ENCODE measurements around the gene LMX1B. TPM values are rescaled to one million over a fixed set of nuclear protein-coding genes. Genes with fewer than 3 reads are reported as not detected.
"Not testable (repeated sequence)": the region's sequence is repeated elsewhere in the genome, so short reads cannot be mapped to it uniquely, and the experiment has no call there.

LMX1B gene
- polyA plus RNA-seq, 1 donor from 2014 or later = not detected

DNA sequence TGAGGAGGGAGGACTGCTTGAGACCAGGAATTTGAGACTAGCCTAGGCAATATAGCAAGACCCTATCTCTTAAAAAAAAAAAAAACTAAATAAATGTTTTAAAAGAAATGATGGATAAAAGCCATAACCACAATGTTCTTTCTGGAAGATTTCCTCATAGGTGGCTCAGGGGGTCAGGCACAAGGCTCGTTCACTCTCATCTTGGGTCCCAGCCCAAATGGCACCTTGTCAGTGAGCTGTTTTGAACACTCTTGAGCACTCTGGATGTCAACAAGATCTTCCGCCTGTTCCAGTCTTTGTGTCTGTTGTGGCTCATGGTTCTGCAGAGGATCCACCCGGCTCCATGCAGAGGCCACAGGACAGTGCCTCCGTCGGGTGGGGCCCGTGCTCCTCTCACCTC, 35.7 kb upstream of the LMX1B start:
- Histone ChIP-seq H3K4me3 (ENCODE audit: low read length) (no peak overlapping the region), H3K9ac (ENCODE audit: low read length) (no peak overlapping the region), H3F3A (ENCODE audit: insufficient read depth, low read length, poor library complexity, severe bottlenecking) (no peaks in the 10 kb centered on the region), H3K27ac (ENCODE audit: low read length) (no peak overlapping the region), H3K36me3 (ENCODE audit: insufficient read depth, low read length) (no peaks in the 10 kb centered on the region), H3K9me3 (ENCODE audit: low read length) (no peaks in the 10 kb centered on the region), H3K79me2 (replicated peaks; ENCODE audit: insufficient read depth, low read length) (no peaks in the 10 kb centered on the region), H4K20me1 (ENCODE audit: insufficient read depth) (no peaks in the 10 kb centered on the region), H3K27me3 (ENCODE audit: insufficient read depth, low read depth, low read length) (no peaks in the 10 kb centered on the region), H3K4me2 (ENCODE audit: low read length) (no peak overlapping the region), H2AFZ (ENCODE audit: low read depth, low read length) (no peak overlapping the region), H3K9me2 (ENCODE audit: insufficient read depth, low read length) (no peaks in the 10 kb centered on the region)
- no peak for TF ChIP-seq TAF1 (IDR thresholded peaks at IDR 0.05; ENCODE audit: low read depth)
- TF ChIP-seq CTCF (IDR thresholded peaks at IDR 0.05; ENCODE audit: poor library complexity, severe bottlenecking) = no peak
- no peak for TF ChIP-seq RAD21 (conservative IDR thresholded peaks at IDR 0.05)
- TF ChIP-seq MXI1 (conservative IDR thresholded peaks at IDR 0.05; ENCODE audit: poor library complexity, severe bottlenecking) = no peak
- no peak for TF ChIP-seq EZH2 (IDR thresholded peaks at IDR 0.05; ENCODE audit: borderline replicate concordance, insufficient read depth, low read length, poor library complexity, severe bottlenecking)
- no peak for TF ChIP-seq REST (IDR thresholded peaks at IDR 0.05; ENCODE audit: borderline replicate concordance)
- TF ChIP-seq EP300 (conservative IDR thresholded peaks at IDR 0.05; ENCODE audit: poor library complexity, severe bottlenecking) = no peak
- no peak for TF ChIP-seq POLR2AphosphoS5 (IDR thresholded peaks at IDR 0.05)
- no peak for TF ChIP-seq SMC3 (conservative IDR thresholded peaks at IDR 0.05; ENCODE audit: poor library complexity)

GRCh38 chr9:126580319-126580718, 33.4 kb upstream of the LMX1B start:
- not testable (repeated sequence) for H3K9ac ChIP-seq (ENCODE audit: low read length); H3K9me2 ChIP-seq (ENCODE audit: insufficient read depth, low read length); H3K9me3 ChIP-seq (ENCODE audit: low read length); H3K4me2 ChIP-seq (ENCODE audit: low read length); H3F3A ChIP-seq (ENCODE audit: insufficient read depth, low read length, poor library complexity, severe bottlenecking); H3K27ac ChIP-seq (ENCODE audit: low read length); H2AFZ ChIP-seq (ENCODE audit: low read depth, low read length); H3K79me2 ChIP-seq (replicated peaks; ENCODE audit: insufficient read depth, low read length); H3K27me3 ChIP-seq (ENCODE audit: insufficient read depth, low read depth, low read length); H3K4me3 ChIP-seq (ENCODE audit: low read length); H3K36me3 ChIP-seq (ENCODE audit: insufficient read depth, low read length); H4K20me1 ChIP-seq (ENCODE audit: insufficient read depth)

DNA sequence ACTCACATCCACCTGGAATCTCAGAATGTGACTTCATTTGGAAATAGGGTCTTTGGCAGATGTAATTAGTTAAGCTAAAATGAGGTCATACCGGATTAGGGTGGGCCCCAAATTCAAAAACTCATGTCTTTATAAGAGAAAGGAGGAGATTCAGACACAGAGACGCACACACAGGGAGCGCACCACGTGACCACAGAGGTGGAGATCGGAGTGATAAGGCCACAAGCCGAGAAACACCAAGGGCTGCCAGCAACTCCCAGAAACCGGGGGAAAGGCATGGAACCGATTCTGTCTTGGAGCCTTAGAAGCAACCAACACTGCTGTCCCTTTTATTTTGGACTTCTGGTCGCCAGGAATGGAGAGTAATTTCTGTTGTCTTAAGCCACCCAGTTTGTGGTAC, 31.8 kb upstream of the LMX1B start:
- Histone ChIP-seq H3K27me3 (ENCODE audit: insufficient read depth, low read depth, low read length) (no peaks in the 10 kb centered on the region), H3K36me3 (ENCODE audit: insufficient read depth, low read length) (no peaks in the 10 kb centered on the region), H3K9me3 (ENCODE audit: low read length) (no peaks in the 10 kb centered on the region), H3K9ac (ENCODE audit: low read length) (no peak overlapping the region), H2AFZ (ENCODE audit: low read depth, low read length) (no peak overlapping the region), H3K4me2 (ENCODE audit: low read length) (no peak overlapping the region), H3K4me3 (ENCODE audit: low read length) (no peak overlapping the region), H4K20me1 (ENCODE audit: insufficient read depth) (no peaks in the 10 kb centered on the region), H3K27ac (ENCODE audit: low read length) (no peak overlapping the region), H3K79me2 (replicated peaks; ENCODE audit: insufficient read depth, low read length) (no peaks in the 10 kb centered on the region), H3K9me2 (ENCODE audit: insufficient read depth, low read length) (no peaks in the 10 kb centered on the region), H3F3A (ENCODE audit: insufficient read depth, low read length, poor library complexity, severe bottlenecking) (no peaks in the 10 kb centered on the region)
- TF ChIP-seq SMC3 (conservative IDR thresholded peaks at IDR 0.05; ENCODE audit: poor library complexity) (no peak), POLR2AphosphoS5 (IDR thresholded peaks at IDR 0.05) (no peak), RAD21 (conservative IDR thresholded peaks at IDR 0.05) (no peak)

Data from neural cell (in vitro differentiated cells).